ENCODE data around the gene COPA. TPM values are rescaled to one million over a fixed set of nuclear protein-coding genes. Genes with fewer than 3 reads are reported as not detected.

The COPA gene
- total RNA-seq, 1 donor from 2014 or later = 56.3 TPM

DNA sequence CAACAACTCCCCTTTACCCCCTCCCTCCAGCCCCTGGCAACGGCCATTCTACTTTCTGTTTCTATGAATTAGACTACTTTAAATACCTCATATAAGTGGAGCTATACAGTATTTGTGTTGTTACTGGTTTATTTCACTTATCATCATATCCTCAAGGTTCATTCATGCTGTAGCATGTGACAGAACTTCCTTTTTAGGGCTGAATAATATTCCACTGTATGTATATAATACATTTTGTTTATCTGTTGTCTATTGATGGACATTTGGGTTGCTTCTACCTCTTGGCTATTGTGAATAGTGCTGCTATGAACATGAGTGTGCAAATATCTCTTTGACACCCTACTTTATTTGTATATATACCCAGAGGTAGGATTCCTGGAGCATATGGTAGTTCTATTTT is 26.0 kb upstream of the COPA start:
- TF ChIP-seq, protein P1, sequence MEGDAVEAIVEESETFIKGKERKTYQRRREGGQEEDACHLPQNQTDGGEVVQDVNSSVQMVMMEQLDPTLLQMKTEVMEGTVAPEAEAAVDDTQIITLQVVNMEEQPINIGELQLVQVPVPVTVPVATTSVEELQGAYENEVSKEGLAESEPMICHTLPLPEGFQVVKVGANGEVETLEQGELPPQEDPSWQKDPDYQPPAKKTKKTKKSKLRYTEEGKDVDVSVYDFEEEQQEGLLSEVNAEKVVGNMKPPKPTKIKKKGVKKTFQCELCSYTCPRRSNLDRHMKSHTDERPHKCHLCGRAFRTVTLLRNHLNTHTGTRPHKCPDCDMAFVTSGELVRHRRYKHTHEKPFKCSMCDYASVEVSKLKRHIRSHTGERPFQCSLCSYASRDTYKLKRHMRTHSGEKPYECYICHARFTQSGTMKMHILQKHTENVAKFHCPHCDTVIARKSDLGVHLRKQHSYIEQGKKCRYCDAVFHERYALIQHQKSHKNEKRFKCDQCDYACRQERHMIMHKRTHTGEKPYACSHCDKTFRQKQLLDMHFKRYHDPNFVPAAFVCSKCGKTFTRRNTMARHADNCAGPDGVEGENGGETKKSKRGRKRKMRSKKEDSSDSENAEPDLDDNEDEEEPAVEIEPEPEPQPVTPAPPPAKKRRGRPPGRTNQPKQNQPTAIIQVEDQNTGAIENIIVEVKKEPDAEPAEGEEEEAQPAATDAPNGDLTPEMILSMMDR (IDR thresholded peaks at IDR 0.05) = no peak
- no peak for DNase-seq (ENCODE audit: low spot score in 2 of 2)
- H3K4me1 ChIP-seq = no peaks in the 10 kb centered on the region
- H3K27me3 ChIP-seq = no peaks in the 10 kb centered on the region
- H3K36me3 ChIP-seq = no peaks in the 10 kb centered on the region
- H3K27ac ChIP-seq = no peak overlapping the region
- intact Hi-C loops (cut with DNase I) = no loop called here
- no peaks in the 10 kb centered on the region for H3K9me3 ChIP-seq
- no peak overlapping the region for H3K4me3 ChIP-seq

DNA sequence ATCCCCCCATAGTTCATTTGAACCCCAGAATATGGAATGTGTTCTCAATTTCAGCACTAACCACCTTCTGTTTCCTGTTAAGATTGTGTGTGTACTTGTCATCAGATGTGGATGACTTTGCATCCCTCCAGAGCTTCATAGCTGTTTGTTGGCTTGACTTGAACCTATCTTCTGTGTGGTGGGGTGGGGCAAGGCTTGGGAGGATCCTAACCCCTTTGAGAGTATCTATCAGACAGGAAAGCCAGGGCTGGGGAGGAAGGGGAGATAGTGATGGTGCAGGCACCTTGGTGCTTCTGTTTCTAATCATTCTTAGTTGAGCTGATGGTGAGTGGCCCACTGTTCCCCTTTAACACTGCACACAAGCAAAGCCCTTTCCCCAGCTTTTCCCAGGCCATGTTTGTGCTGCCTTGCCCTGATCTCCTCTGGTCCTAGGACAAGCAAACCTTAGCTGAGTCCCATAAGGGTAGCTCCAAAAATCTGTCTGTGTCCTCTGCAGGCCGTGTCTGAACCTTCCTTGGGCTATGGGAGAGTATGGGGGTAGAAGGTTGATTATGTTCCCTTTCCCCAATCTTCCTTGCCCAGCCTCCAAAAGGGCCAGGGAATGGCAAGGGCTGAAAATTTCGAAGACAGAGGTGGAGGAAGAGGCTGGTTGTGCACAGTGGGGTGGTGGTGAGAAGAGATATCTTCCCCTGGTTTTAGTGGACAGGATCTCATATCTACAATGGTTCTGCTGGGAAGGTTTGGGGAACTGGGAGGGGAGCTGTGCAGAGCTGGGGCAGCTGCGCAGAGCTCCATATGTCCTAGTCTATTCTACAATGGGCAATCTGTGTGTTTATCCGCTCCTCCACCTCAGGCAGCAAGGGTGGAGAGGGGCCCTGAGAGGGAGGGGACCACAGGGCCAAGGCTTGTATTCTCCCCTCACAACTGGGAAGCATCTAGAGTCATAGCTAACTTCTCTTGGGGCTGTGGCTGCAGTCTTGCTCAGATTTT is 25.2 kb upstream of the COPA start:
- Histone ChIP-seq H3K4me1 (no peaks in the 10 kb centered on the region), H3K36me3 (no peaks in the 10 kb centered on the region), H3K4me3 (no peak overlapping the region), H3K27ac (no peak overlapping the region), H3K27me3 (no peaks in the 10 kb centered on the region), H3K9me3 (no peaks in the 10 kb centered on the region)
- intact Hi-C loops (cut with DNase I) = no loop called here
- no peak for DNase-seq (ENCODE audit: low spot score in 2 of 2)
- TF ChIP-seq, protein P1 (IDR thresholded peaks at IDR 0.05) = no peak

DNA sequence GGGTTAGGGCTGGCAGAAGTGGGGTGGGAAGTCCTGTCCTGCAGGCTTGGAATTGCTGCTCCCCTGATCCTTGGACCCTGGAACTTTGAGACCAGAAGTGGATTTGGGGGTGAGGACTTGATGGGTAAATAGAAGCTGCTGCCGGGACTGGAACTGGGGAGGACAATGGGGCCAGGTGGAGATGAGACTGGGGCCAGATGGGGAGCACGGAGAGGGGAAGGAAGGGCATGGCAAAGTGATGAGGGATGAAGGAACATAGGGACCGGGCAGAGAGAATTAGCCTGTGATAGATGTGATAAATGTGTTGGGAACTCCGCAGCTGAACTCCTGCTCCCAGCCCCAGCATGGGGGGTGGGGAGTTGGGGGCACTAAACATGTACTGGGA is 24.5 kb upstream of the COPA start:
- no peak overlapping the region for H3K27ac ChIP-seq
- no peaks in the 10 kb centered on the region for H3K27me3 ChIP-seq
- DNase-seq (ENCODE audit: low spot score in 2 of 2) = no peak
- H3K4me1 ChIP-seq = no peaks in the 10 kb centered on the region
- TF ChIP-seq, protein P1 (IDR thresholded peaks at IDR 0.05) = no peak
- no peak overlapping the region for H3K4me3 ChIP-seq
- no peaks in the 10 kb centered on the region for H3K36me3 ChIP-seq
- intact Hi-C loops (cut with DNase I) = no loop called here
- H3K9me3 ChIP-seq = no peaks in the 10 kb centered on the region

DNA sequence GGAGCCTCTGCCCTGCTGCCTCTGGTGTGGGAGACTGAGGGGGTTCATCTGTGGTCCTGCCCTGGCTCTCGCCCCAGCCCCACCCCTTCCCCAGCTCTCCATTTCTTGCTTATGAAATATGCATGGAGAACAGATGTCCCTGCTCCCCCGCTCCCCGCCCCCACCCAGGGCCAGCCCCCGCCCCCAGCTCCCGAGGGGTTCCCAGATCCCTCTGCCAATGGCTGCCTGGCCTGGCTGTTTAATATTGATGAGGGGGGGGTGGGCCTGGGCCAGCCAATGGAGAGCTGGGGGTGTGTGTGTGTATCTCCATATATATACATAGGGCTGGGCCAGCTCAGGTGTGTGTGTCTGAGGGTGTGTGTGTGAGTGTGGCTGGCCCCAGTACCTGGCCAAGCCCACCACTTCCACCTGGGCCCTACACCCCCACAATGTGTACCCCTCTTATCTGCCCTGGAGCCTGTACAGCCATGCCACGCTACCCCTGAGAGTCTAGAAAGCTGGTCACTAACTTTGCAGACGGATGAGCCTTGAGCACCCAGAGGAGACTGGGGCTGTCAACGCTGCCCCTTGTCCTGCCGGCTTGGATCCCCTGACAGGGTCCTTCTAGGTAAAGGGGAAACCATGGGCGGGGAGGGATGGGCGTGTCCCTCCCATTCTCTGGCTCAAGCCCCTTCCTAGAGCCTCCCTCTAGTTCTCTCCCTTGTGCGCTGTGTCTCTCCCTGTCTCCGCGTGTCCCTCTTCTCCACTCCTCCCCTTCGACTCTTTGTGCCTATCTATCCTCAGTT is 23.9 kb upstream of the COPA start, which contains the start of gene NHLH1:
Gene NHLH1 (plus strand): TSS at position 341 of the 785 bp plus-strand sequence. CDS start 3,661 bp downstream, outside the sequence.
- no peaks in the 10 kb centered on the region for H3K27me3 ChIP-seq
- H3K9me3 ChIP-seq = no peaks in the 10 kb centered on the region
- intact Hi-C loops (cut with DNase I) = no loop called here
- no peak within 1 kb of the TSS for H3K4me3 ChIP-seq
- DNase-seq (ENCODE audit: low spot score in 2 of 2) = no peak
- no peak within 1 kb of the TSS for H3K27ac ChIP-seq
- TF ChIP-seq, protein P1 (IDR thresholded peaks at IDR 0.05) = no peak
- H3K36me3 ChIP-seq = no peaks in the 10 kb centered on the region
- no peaks in the 10 kb centered on the region for H3K4me1 ChIP-seq

DNA sequence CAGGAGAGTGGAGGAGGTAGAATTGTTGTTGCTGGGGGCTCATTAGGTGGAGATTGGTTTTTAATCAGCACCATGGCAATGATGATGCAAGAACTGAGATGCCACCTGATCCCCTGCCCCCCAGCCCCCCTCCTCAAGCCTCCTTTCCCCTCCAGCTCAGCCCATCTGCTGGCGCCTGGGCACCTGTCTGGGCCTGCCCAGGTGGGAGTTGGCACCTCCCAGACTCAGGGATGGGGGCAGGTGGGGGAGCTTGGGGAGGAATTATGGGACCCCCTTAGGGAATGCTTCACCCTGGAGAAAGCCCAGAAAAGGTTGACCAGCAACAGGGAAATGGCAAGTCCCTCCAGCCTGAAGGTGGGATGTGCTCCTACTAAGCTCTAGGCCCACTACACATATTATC is 22.3 kb upstream of the COPA start:
- Histone ChIP-seq H3K9me3 (no peaks in the 10 kb centered on the region), H3K36me3 (peaks cover 0 to 4% of the 10 kb centered on the region in 2 donors), H3K4me3 (no peak overlapping the region), H3K27ac (no peak overlapping the region), H3K4me1 (no peaks in the 10 kb centered on the region), H3K27me3 (no peaks in the 10 kb centered on the region)
- TF ChIP-seq, protein P1 (IDR thresholded peaks at IDR 0.05) = no peak
- intact Hi-C loops (cut with DNase I) = no loop called here
- DNase-seq (ENCODE audit: low spot score in 2 of 2) = no peak
